Upper lobe of right lung (tissue), 1 donor: ENCODE data around the gene KRTAP10-12. TPM values are rescaled to one million over a fixed set of nuclear protein-coding genes. Genes with fewer than 3 reads are reported as not detected.

Experiments used
- ATAC-seq: fragments of 200-7000 bp; cut with Tn5 transposase; one replicate; pipeline ENCODE4 v1.9.1; 2020; ENCODE audit warnings: mild to moderate bottlenecking, moderate library complexity
- DNase-seq: peaks from one replicate; pipeline ENCODE4 v3.0.0-alpha.2; 2020
- H3K27ac ChIP-seq: fragments of 200-600 bp; one replicate; pipeline ENCODE4 v1.8.0; 2022
- H3K27me3 ChIP-seq: fragments of 200-600 bp; one replicate; pipeline ENCODE4 v1.8.0; 2022; ENCODE audit warnings: mild to moderate bottlenecking
- H3K36me3 ChIP-seq: fragments of 200-600 bp; one replicate; pipeline ENCODE4 v1.8.0; 2022
- H3K4me1 ChIP-seq: fragments of 200-600 bp; one replicate; pipeline ENCODE4 v1.8.0; 2022
- H3K4me3 ChIP-seq: fragments of 200-600 bp; one replicate; pipeline ENCODE4 v1.8.0; 2022; ENCODE audit warnings: mild to moderate bottlenecking
- H3K9me3 ChIP-seq: fragments of 200-600 bp; one replicate; pipeline ENCODE4 v1.8.0; 2022
- intact Hi-C: fragments of 100-400 bp; cut with DNase I; formaldehyde crosslinking; loops from one replicate; pipeline ENCODE4 v1.11.0; 2022
- total RNA-seq: library from RNA; stranded (reverse); fragmentation: NEBNext Ultra II Directional; extraction: Animal tissue kit (Norgen Biotek cat#: 25700); gene quantifications from one replicate; pipeline ENCODE4 v1.2.1, GENCODE V29; 2021
- TF ChIP-seq, protein P1 (sequence below): fragments of 200-600 bp; IDR thresholded peaks from one replicate; pipeline ENCODE4 v1.8.0; 2022; ENCODE audit warnings: antibody characterized with exemption
- donor health status: DM: no; HTN: yes; CAD: no; lungs with severe emphysema.

KRTAP10-12 gene
- total RNA-seq, 1 donor from 2014 or later = not detected

DNA sequence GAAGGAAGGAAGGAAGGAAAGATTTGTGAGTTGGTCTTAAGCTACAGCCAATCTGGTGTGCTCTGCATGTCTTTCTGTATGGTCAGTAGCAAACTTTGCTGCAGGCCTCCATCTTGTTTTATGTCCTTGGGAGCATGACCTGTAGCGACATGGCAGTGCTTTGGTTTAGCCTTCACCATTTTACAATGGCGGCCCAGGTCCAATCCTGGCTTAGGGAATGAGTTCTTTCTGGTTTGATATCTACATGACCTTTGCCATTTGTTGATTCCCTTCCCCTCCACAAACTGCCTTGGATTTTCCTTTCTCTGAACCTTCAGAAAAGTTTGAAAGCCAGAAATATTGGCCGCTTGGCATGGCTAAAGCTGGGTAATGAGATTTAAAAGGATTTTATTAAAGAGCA is 44.9 kb downstream of the KRTAP10-12 start:
- Histone ChIP-seq H3K4me1 (no peaks in the 10 kb centered on the region), H3K27ac (no peak overlapping the region), H3K9me3 (no peaks in the 10 kb centered on the region), H3K27me3 (no peaks in the 10 kb centered on the region), H3K36me3 (no peaks in the 10 kb centered on the region), H3K4me3 (no peak overlapping the region)
- no peak for ATAC-seq
- no peak for DNase-seq
- TF ChIP-seq, protein P1, sequence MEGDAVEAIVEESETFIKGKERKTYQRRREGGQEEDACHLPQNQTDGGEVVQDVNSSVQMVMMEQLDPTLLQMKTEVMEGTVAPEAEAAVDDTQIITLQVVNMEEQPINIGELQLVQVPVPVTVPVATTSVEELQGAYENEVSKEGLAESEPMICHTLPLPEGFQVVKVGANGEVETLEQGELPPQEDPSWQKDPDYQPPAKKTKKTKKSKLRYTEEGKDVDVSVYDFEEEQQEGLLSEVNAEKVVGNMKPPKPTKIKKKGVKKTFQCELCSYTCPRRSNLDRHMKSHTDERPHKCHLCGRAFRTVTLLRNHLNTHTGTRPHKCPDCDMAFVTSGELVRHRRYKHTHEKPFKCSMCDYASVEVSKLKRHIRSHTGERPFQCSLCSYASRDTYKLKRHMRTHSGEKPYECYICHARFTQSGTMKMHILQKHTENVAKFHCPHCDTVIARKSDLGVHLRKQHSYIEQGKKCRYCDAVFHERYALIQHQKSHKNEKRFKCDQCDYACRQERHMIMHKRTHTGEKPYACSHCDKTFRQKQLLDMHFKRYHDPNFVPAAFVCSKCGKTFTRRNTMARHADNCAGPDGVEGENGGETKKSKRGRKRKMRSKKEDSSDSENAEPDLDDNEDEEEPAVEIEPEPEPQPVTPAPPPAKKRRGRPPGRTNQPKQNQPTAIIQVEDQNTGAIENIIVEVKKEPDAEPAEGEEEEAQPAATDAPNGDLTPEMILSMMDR = no peak
- intact Hi-C loops = no loop called here

DNA sequence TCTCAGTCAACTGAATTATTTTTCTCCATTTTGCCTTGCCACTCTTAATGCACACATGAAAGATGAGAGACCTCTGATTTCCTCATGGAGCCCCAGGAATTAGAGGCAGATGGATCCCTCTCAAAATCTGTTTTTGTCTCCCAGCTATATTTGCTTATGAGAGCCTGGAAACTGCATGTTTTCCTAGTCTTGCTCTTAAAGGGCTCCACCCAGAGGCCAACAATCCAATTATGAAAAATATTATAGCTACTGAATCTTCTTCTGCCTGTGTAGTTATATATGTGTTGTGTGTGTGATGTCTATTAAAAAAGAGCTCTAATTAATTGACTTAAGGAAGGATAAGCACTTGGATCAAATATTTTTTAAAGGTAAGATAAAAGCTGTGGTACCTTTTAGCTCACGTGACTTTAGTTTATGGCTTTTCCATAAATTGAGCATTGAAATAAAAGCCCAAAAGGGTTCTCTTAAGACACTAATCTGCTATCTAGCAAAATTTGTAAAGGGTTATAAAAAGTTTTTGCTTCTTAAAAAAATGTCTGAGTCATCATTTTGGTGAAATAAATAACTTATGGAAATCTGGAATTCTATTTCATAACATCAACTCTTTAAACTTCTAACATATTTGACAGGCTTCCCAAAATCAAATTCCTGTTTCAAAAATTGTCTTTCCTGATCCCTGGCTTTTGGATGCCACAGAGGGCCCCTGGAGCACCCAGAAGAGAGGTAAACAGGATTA is 45.6 kb downstream of the KRTAP10-12 start:
- TF ChIP-seq, protein P1 = peak; percentile 22
- H3K9me3 ChIP-seq = no peaks in the 10 kb centered on the region
- ATAC-seq = no peak

More for the DNA sequence above, 45.6 kb downstream of the KRTAP10-12 start:
- H3K4me3 ChIP-seq = no peak overlapping the region
- no peaks in the 10 kb centered on the region for H3K27me3 ChIP-seq
- H3K36me3 ChIP-seq = no peaks in the 10 kb centered on the region
- H3K4me1 ChIP-seq = no peaks in the 10 kb centered on the region
- H3K27ac ChIP-seq = no peak overlapping the region
- no peak for DNase-seq
- intact Hi-C loops = no loop called here

Other genes starting within 250 kb of the KRTAP10-12 start
- gene LRRC3, start 241.7 kb upstream of the KRTAP10-12 start, total RNA-seq = 3.6 TPM
- not detected for gene KRTAP10-1, start 157.0 kb upstream of the KRTAP10-12 start, total RNA-seq
- not detected for gene KRTAP10-2, start 145.7 kb upstream of the KRTAP10-12 start, total RNA-seq
- not detected for gene KRTAP10-3, start 138.4 kb upstream of the KRTAP10-12 start, total RNA-seq
- gene KRTAP10-4, start 123.4 kb upstream of the KRTAP10-12 start, total RNA-seq = not detected
- gene KRTAP10-5, start 116.6 kb upstream of the KRTAP10-12 start, total RNA-seq = not detected
- not detected for gene KRTAP10-6, start 104.7 kb upstream of the KRTAP10-12 start, total RNA-seq
- not detected for gene KRTAP10-7, start 96.6 kb upstream of the KRTAP10-12 start, total RNA-seq
- gene KRTAP10-8, start 85.1 kb upstream of the KRTAP10-12 start, total RNA-seq = not detected
- not detected for gene KRTAP10-9, start 70.1 kb upstream of the KRTAP10-12 start, total RNA-seq
- not detected for gene KRTAP10-10, start 59.8 kb upstream of the KRTAP10-12 start, total RNA-seq
- not detected for gene KRTAP10-11, start 50.8 kb upstream of the KRTAP10-12 start, total RNA-seq
- not detected for gene KRTAP12-4, start 42.5 kb upstream of the KRTAP10-12 start, total RNA-seq
- gene KRTAP12-3, start 39.2 kb upstream of the KRTAP10-12 start, total RNA-seq = not detected
- not detected for gene KRTAP12-2, start 30.2 kb upstream of the KRTAP10-12 start, total RNA-seq
- not detected for gene KRTAP12-1, start 15.0 kb upstream of the KRTAP10-12 start, total RNA-seq
- 0.23 TPM for gene TSPEAR, start 14.4 kb downstream of the KRTAP10-12 start, total RNA-seq
- 78.8 TPM for gene UBE2G2, start 104.6 kb downstream of the KRTAP10-12 start, total RNA-seq
- gene SUMO3, start 120.9 kb downstream of the KRTAP10-12 start, total RNA-seq = 85.0 TPM
- 244 TPM for gene PTTG1IP, start 176.5 kb downstream of the KRTAP10-12 start, total RNA-seq
- gene ITGB2, start 223.7 kb downstream of the KRTAP10-12 start, total RNA-seq = 370 TPM
- gene SLX9, start 242.9 kb downstream of the KRTAP10-12 start, total RNA-seq = 22.8 TPM